Lung microvascular endothelial cell (primary cell): ENCODE results near the gene PIAS4. TPM values are rescaled to one million over a fixed set of nuclear protein-coding genes. Genes with fewer than 3 reads are reported as not detected.
A peak's percentile ranks its signal among the peaks of the same experiment; 100 is the strongest.

Experiments
- DNase-seq, 2 donors: peaks; one replicate each; pipeline versions ENCODE4 v3.0.0 to v3.0.0-alpha.2; 2010; ENCODE audit warnings: low read depth in 2 of 2
- total RNA-seq: library from RNA; depleted of rRNA; stranded (reverse); fragments of >200 nt; gene quantifications from 2 replicates; pipeline ENCODE4 v1.2.1, GENCODE V29; 2014

The PIAS4 gene
- total RNA-seq, 1 donor from 2014 or later = 21.6 TPM

GRCh38 chr19:4059891-4060620 is 52.5 kb downstream of the PIAS4 start:
- no peak for DNase-seq

- no peak for DNase-seq
Observed at GRCh38 chr19:4060621-4061177, 53.2 kb downstream of the PIAS4 start.

GRCh38 chr19:4061178-4061682 is 53.7 kb downstream of the PIAS4 start:
- DNase-seq = peak in 1 of 2 donors; percentile 64

- DNase-seq = no peak
Observed at GRCh38 chr19:4061683-4062418, 54.3 kb downstream of the PIAS4 start.

GRCh38 chr19:4062419-4063368 is 55.2 kb downstream of the PIAS4 start:
- DNase-seq = no peak

GRCh38 chr19:4063369-4064148 is 56.0 kb downstream of the PIAS4 start:
- no peak for DNase-seq

- peak; percentile 40 to 57 for DNase-seq
Observed at GRCh38 chr19:4064149-4064495, 56.6 kb downstream of the PIAS4 start.

- DNase-seq = peak; percentile 56 to 68
Observed at GRCh38 chr19:4064496-4065260, 57.1 kb downstream of the PIAS4 start.

GRCh38 chr19:4065430-4066175 is 58.1 kb downstream of the PIAS4 start:
- DNase-seq = peak; percentile 99 to 100

GRCh38 chr19:4066176-4066606 is 58.7 kb downstream of the PIAS4 start:
- DNase-seq = no peak

GRCh38 chr19:4066682-4067395 is 59.3 kb downstream of the PIAS4 start, which contains the start of gene ZBTB7A:
ZBTB7A (minus strand) TSS chr19:4066899; CDS start chr19:4055232, 11,667 bp downstream.
- peak; percentile 71 to 77 for DNase-seq

GRCh38 chr19:4067396-4068046 is 60.0 kb downstream of the PIAS4 start:
- peak in 1 of 2 donors; percentile 50 for DNase-seq

- DNase-seq = no peak
Observed at GRCh38 chr19:4068047-4068966, 60.8 kb downstream of the PIAS4 start.

- DNase-seq = no peak
Observed at GRCh38 chr19:4069331-4069959, 61.9 kb downstream of the PIAS4 start.

- no peak for DNase-seq
Observed at GRCh38 chr19:4071610-4072009, 64.1 kb downstream of the PIAS4 start.

GRCh38 chr19:4075373-4075772 is 67.8 kb downstream of the PIAS4 start:
- peak; percentile 63 to 69 for DNase-seq
